ENCODE results near the gene CNST.

Gene CNST

GRCh38 chr1:246579818-246580217, 13.6 kb downstream of the CNST start:
- no peak overlapping the region for H3K14ac ChIP-seq (ENCODE audit: low read length in 2 of 2)
- peaks cover 26% of the 10 kb centered on the region for H3K79me1 ChIP-seq (replicated peaks; ENCODE audit: low read length, poor library complexity, severe bottlenecking)
- 86% methylated on average over 1 of the region's 3 CpGs for WGBS
- H3K4me1 ChIP-seq (ENCODE audit: control insufficient read depth, insufficient read depth, low read depth, low read length), result peaks cover 4% of the 10 kb centered on the region
- no peak overlapping the region for H3K23ac ChIP-seq (ENCODE audit: low read length in 2 of 2)
- H3K4me3 ChIP-seq (ENCODE audit: insufficient read depth in 1 of 2, low read depth in 1 of 2, low read length in 2 of 2), result no peak overlapping the region
- H2AK5ac ChIP-seq (ENCODE audit: low read length, severe bottlenecking), result no peak overlapping the region
- no peak overlapping the region for H3K27ac ChIP-seq (ENCODE audit: low read length, poor library complexity, severe bottlenecking)
- no peak overlapping the region for H2AFZ ChIP-seq (ENCODE audit: low read depth, low read length)
- no peak overlapping the region for H4K91ac ChIP-seq (ENCODE audit: low read length)
- H2BK12ac ChIP-seq (ENCODE audit: low read length in 2 of 2), result no peak overlapping the region
- peak; percentile 24 for DNase-seq
- H3K4me2 ChIP-seq (ENCODE audit: low read length, poor library complexity, severe bottlenecking), result no peak overlapping the region
- no peak overlapping the region for H4K8ac ChIP-seq (ENCODE audit: low read length)
- H3K9ac ChIP-seq (ENCODE audit: low read length), result peak overlapping the region; percentile 69
- no peak overlapping the region for H2BK15ac ChIP-seq (ENCODE audit: low read depth, poor library complexity, severe bottlenecking)
- H2BK120ac ChIP-seq (ENCODE audit: low read depth, low read length), result no peak overlapping the region
- H3K27me3 ChIP-seq (ENCODE audit: control insufficient read depth in 1 of 2, insufficient read depth in 1 of 2, low read length in 2 of 2), result no peaks in the 10 kb centered on the region
- H3K9me3 ChIP-seq (ENCODE audit: control insufficient read depth, low read length), result no peaks in the 10 kb centered on the region
- H3K36me3 ChIP-seq (ENCODE audit: control insufficient read depth in 1 of 2, insufficient read depth in 2 of 2, low read depth in 1 of 2, low read length in 2 of 2), result peaks cover 3 to 10% of the 10 kb centered on the region in 2 experiments
- no peak overlapping the region for H2BK5ac ChIP-seq (ENCODE audit: low read depth, low read length, poor library complexity, severe bottlenecking)
- H3K4ac ChIP-seq (ENCODE audit: low read depth in 1 of 2, low read length in 2 of 2), result no peak overlapping the region
- no peak overlapping the region for H3K18ac ChIP-seq (ENCODE audit: low read depth in 1 of 2, low read length in 2 of 2)

- WGBS, result 95% methylated on average over 10 of the region's 15 CpGs
- no peak overlapping the region for H2BK120ac ChIP-seq (ENCODE audit: low read depth, low read length)
- no peak for DNase-seq
Observed at GRCh38 chr1:246580497-246581370, 14.5 kb downstream of the CNST start.

GRCh38 chr1:246582301-246583055, 16.2 kb downstream of the CNST start:
- no peaks in the 10 kb centered on the region for H3K9me3 ChIP-seq (ENCODE audit: control insufficient read depth, low read length)
- H3K36me3 ChIP-seq (ENCODE audit: control insufficient read depth in 1 of 2, insufficient read depth in 2 of 2, low read depth in 1 of 2, low read length in 2 of 2), result peaks cover 3 to 10% of the 10 kb centered on the region in 2 experiments
- no peaks in the 10 kb centered on the region for H3K27me3 ChIP-seq (ENCODE audit: control insufficient read depth in 1 of 2, insufficient read depth in 1 of 2, low read length in 2 of 2)
- H3K23ac ChIP-seq (ENCODE audit: low read length in 2 of 2), result no peak overlapping the region
- H2BK15ac ChIP-seq (ENCODE audit: low read depth, poor library complexity, severe bottlenecking), result no peak overlapping the region
- H4K8ac ChIP-seq (ENCODE audit: low read length), result no peak overlapping the region
- H3K4me2 ChIP-seq (ENCODE audit: low read length, poor library complexity, severe bottlenecking), result no peak overlapping the region
- no peak overlapping the region for H3K18ac ChIP-seq (ENCODE audit: low read depth in 1 of 2, low read length in 2 of 2)
- WGBS, result 90% methylated on average over 17 of the region's 17 CpGs
- H3K9ac ChIP-seq (ENCODE audit: low read length), result no peak overlapping the region
- no peak overlapping the region for H3K4ac ChIP-seq (ENCODE audit: low read depth in 1 of 2, low read length in 2 of 2)
- DNase-seq, result no peak
- H2AFZ ChIP-seq (ENCODE audit: low read depth, low read length), result no peak overlapping the region
- peak overlapping the region in 1 of 2 experiments; percentile 41 for H3K14ac ChIP-seq (ENCODE audit: low read length in 2 of 2)
- no peak overlapping the region for H2AK5ac ChIP-seq (ENCODE audit: low read length, severe bottlenecking)
- H3K4me1 ChIP-seq (ENCODE audit: control insufficient read depth, insufficient read depth, low read depth, low read length), result peaks cover 4% of the 10 kb centered on the region
- no peak overlapping the region for H2BK120ac ChIP-seq (ENCODE audit: low read depth, low read length)
- H4K91ac ChIP-seq (ENCODE audit: low read length), result no peak overlapping the region
- H3K4me3 ChIP-seq (ENCODE audit: insufficient read depth in 1 of 2, low read depth in 1 of 2, low read length in 2 of 2), result no peak overlapping the region
- H3K27ac ChIP-seq (ENCODE audit: low read length, poor library complexity, severe bottlenecking), result no peak overlapping the region
- no peak overlapping the region for H2BK5ac ChIP-seq (ENCODE audit: low read depth, low read length, poor library complexity, severe bottlenecking)
- peaks cover 22% of the 10 kb centered on the region for H3K79me1 ChIP-seq (replicated peaks; ENCODE audit: low read length, poor library complexity, severe bottlenecking)
- peak overlapping the region in 1 of 2 experiments; percentile 66 for H2BK12ac ChIP-seq (ENCODE audit: low read length in 2 of 2)

More at GRCh38 chr1:246580497-246581370, 14.5 kb downstream of the CNST start:
- no peak overlapping the region for H3K14ac ChIP-seq (ENCODE audit: low read length in 2 of 2)
- no peak overlapping the region for H3K4ac ChIP-seq (ENCODE audit: low read depth in 1 of 2, low read length in 2 of 2)
- H3K27ac ChIP-seq (ENCODE audit: low read length, poor library complexity, severe bottlenecking), result no peak overlapping the region
- H3K36me3 ChIP-seq (ENCODE audit: control insufficient read depth in 1 of 2, insufficient read depth in 2 of 2, low read depth in 1 of 2, low read length in 2 of 2), result peaks cover 3 to 10% of the 10 kb centered on the region in 2 experiments
- no peak overlapping the region for H2BK12ac ChIP-seq (ENCODE audit: low read length in 2 of 2)
- peaks cover 4% of the 10 kb centered on the region for H3K4me1 ChIP-seq (ENCODE audit: control insufficient read depth, insufficient read depth, low read depth, low read length)
- H3K4me3 ChIP-seq (ENCODE audit: insufficient read depth in 1 of 2, low read depth in 1 of 2, low read length in 2 of 2), result no peak overlapping the region
- peak overlapping the region; percentile 69 for H3K9ac ChIP-seq (ENCODE audit: low read length)
- no peak overlapping the region for H2BK5ac ChIP-seq (ENCODE audit: low read depth, low read length, poor library complexity, severe bottlenecking)
- no peak overlapping the region for H2AFZ ChIP-seq (ENCODE audit: low read depth, low read length)
- no peak overlapping the region for H2AK5ac ChIP-seq (ENCODE audit: low read length, severe bottlenecking)
- H3K79me1 ChIP-seq (replicated peaks; ENCODE audit: low read length, poor library complexity, severe bottlenecking), result peaks cover 27% of the 10 kb centered on the region
- no peak overlapping the region for H3K23ac ChIP-seq (ENCODE audit: low read length in 2 of 2)
- no peak overlapping the region for H3K18ac ChIP-seq (ENCODE audit: low read depth in 1 of 2, low read length in 2 of 2)
- no peaks in the 10 kb centered on the region for H3K27me3 ChIP-seq (ENCODE audit: control insufficient read depth in 1 of 2, insufficient read depth in 1 of 2, low read length in 2 of 2)
- H3K9me3 ChIP-seq (ENCODE audit: control insufficient read depth, low read length), result no peaks in the 10 kb centered on the region
- H2BK15ac ChIP-seq (ENCODE audit: low read depth, poor library complexity, severe bottlenecking), result no peak overlapping the region
- H3K4me2 ChIP-seq (ENCODE audit: low read length, poor library complexity, severe bottlenecking), result no peak overlapping the region
- H4K8ac ChIP-seq (ENCODE audit: low read length), result no peak overlapping the region
- H4K91ac ChIP-seq (ENCODE audit: low read length), result no peak overlapping the region

- Histone ChIP-seq H3K4me2 (ENCODE audit: low read length, poor library complexity, severe bottlenecking) (no peak overlapping the region), H3K36me3 (ENCODE audit: control insufficient read depth in 1 of 2, insufficient read depth in 2 of 2, low read depth in 1 of 2, low read length in 2 of 2) (peaks cover 3 to 10% of the 10 kb centered on the region in 2 experiments), H2BK5ac (ENCODE audit: low read depth, low read length, poor library complexity, severe bottlenecking) (no peak overlapping the region), H2BK120ac (ENCODE audit: low read depth, low read length) (no peak overlapping the region), H3K79me1 (replicated peaks; ENCODE audit: low read length, poor library complexity, severe bottlenecking) (peaks cover 22% of the 10 kb centered on the region), H3K4me1 (ENCODE audit: control insufficient read depth, insufficient read depth, low read depth, low read length) (peaks cover 4% of the 10 kb centered on the region), H2AK5ac (ENCODE audit: low read length, severe bottlenecking) (no peak overlapping the region), H4K91ac (ENCODE audit: low read length) (no peak overlapping the region), H3K27ac (ENCODE audit: low read length, poor library complexity, severe bottlenecking) (no peak overlapping the region), H3K14ac (ENCODE audit: low read length in 2 of 2) (peak overlapping the region in 1 of 2 experiments; percentile 41), H3K4me3 (ENCODE audit: insufficient read depth in 1 of 2, low read depth in 1 of 2, low read length in 2 of 2) (no peak overlapping the region), H4K8ac (ENCODE audit: low read length) (no peak overlapping the region), H3K27me3 (ENCODE audit: control insufficient read depth in 1 of 2, insufficient read depth in 1 of 2, low read length in 2 of 2) (no peaks in the 10 kb centered on the region), H3K23ac (ENCODE audit: low read length in 2 of 2) (no peak overlapping the region), H2BK12ac (ENCODE audit: low read length in 2 of 2) (peak overlapping the region in 1 of 2 experiments; percentile 66), H2AFZ (ENCODE audit: low read depth, low read length) (no peak overlapping the region), H3K18ac (ENCODE audit: low read depth in 1 of 2, low read length in 2 of 2) (no peak overlapping the region), H3K9ac (ENCODE audit: low read length) (no peak overlapping the region), H2BK15ac (ENCODE audit: low read depth, poor library complexity, severe bottlenecking) (no peak overlapping the region), H3K9me3 (ENCODE audit: control insufficient read depth, low read length) (no peaks in the 10 kb centered on the region), H3K4ac (ENCODE audit: low read depth in 1 of 2, low read length in 2 of 2) (no peak overlapping the region)
- no CpG with 5 or more reads among the region's 2 CpGs for WGBS
- DNase-seq, result peak; percentile 52
Observed at GRCh38 chr1:246583056-246583440, 16.8 kb downstream of the CNST start.
